ENCODE results near the gene CDH4. TPM values are rescaled to one million over a fixed set of nuclear protein-coding genes. Genes with fewer than 3 reads are reported as not detected.

CDH4 gene
- total and polyA plus RNA-seq, 11 donors = 0.04 to 0.54 (median 0.08) TPM; not detected in 1

- DNase-seq (no peak), ATAC-seq (no peak)
- TF ChIP-seq CTCF (IDR thresholded peaks at IDR 0.05) (no peak), POLR2A (IDR thresholded peaks at IDR 0.05) (no peak)
- Histone ChIP-seq H3K27me3 (peaks cover 0 to 5% (median 0%) of the 10 kb centered on the region in 9 donors), H3K4me3 (no peak overlapping the region), H3K27ac (no peak overlapping the region), H3K36me3 (no peaks in the 10 kb centered on the region), H3K4me1 (no peaks in the 10 kb centered on the region), H3K9me3 (no peaks in the 10 kb centered on the region)
- WGBS, 4 donors = 80 to 83% (median 82%) methylated on average over 14 of the region's 14 CpGs
- intact Hi-C loops (cut with DNase I) = no loop called here
These were observed 318.7 kb downstream of the CDH4 start for GRCh38 chr20:61570646-61571195.

- WGBS, 4 donors = 87 to 94% (median 92%) methylated on average over 8 to 9 of the region's 9 CpGs
- no peak for ATAC-seq
These were observed 319.2 kb downstream of the CDH4 start for GRCh38 chr20:61571221-61571620.

DNA sequence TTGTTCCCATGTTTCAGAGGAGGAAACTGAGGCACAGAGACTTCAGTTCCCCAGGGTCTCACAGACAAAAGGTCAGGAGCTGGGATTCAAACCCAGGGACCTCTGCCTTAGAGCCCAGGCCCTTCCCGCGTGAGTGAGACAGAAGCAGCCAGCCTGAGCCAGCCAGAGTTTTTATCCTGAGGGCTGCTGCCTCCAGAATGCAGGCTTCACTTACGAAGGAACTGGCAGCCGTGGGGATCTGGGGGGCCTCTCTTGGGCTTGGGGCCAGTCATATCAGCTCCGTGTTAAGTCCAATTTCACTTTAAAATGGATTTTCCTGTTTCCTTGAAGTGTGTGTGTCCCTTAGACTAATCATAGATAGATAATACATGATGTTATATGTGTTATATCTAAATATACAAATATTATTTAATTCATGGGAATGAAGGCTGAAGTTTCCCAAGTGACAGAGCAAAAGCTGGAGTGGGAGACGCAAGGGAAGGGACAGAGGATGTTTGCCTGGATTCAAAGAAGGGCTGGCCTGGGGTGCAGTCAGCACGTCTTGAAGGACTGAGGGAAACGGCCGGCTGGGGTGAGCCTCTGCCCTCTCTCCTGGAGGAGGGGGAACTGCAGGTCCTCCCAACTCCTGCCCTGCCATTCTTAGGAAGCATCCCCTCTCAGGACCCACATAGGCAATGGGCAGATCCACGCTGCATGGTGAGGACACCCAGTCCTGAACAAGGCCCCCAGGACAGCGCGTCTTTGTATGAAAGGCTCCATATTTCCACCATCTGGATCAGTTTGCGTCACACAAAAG is 320.1 kb downstream of the CDH4 start:
- DNase-seq (no peak), ATAC-seq (no peak)
- WGBS, 4 donors = 69 to 78% (median 73%) methylated on average over 12 to 13 of the region's 13 CpGs
- no peak for TF ChIP-seq CTCF (IDR thresholded peaks at IDR 0.05)
- TF ChIP-seq POLR2A (IDR thresholded peaks at IDR 0.05) = no peak
- H3K4me1 ChIP-seq = no peaks in the 10 kb centered on the region
- H3K27me3 ChIP-seq = peaks cover 0 to 2% (median 0%) of the 10 kb centered on the region in 9 donors
- no peaks in the 10 kb centered on the region for H3K9me3 ChIP-seq
- H3K27ac ChIP-seq = no peak overlapping the region
- H3K4me3 ChIP-seq = no peak overlapping the region
- no peaks in the 10 kb centered on the region for H3K36me3 ChIP-seq
- intact Hi-C loops (cut with DNase I) = no loop called here

More at GRCh38 chr20:61571221-61571620, 319.2 kb downstream of the CDH4 start:
- H3K27me3 ChIP-seq = peaks cover 0 to 5% (median 0%) of the 10 kb centered on the region in 9 donors
- DNase-seq = no peak
- no peak overlapping the region for H3K27ac ChIP-seq
- H3K4me3 ChIP-seq = no peak overlapping the region
- intact Hi-C loops (cut with DNase I) = no loop called here
- no peaks in the 10 kb centered on the region for H3K36me3 ChIP-seq
- TF ChIP-seq POLR2A (IDR thresholded peaks at IDR 0.05) = no peak
- TF ChIP-seq CTCF (IDR thresholded peaks at IDR 0.05) = no peak
- no peaks in the 10 kb centered on the region for H3K9me3 ChIP-seq
- H3K4me1 ChIP-seq = no peaks in the 10 kb centered on the region

- no peak for TF ChIP-seq CTCF (IDR thresholded peaks at IDR 0.05)
- TF ChIP-seq POLR2A (IDR thresholded peaks at IDR 0.05) = no peak
These were observed 320.7 kb downstream of the CDH4 start for GRCh38 chr20:61572789-61573188.

More at GRCh38 chr20:61572789-61573188, 320.7 kb downstream of the CDH4 start:
- DNase-seq (no peak), ATAC-seq (no peak)
- intact Hi-C loops (cut with DNase I) = no loop called here
- no peak overlapping the region for H3K4me3 ChIP-seq
- 83 to 94% (median 84%) methylated on average over 7 of the region's 7 CpGs for WGBS, 4 donors
- no peaks in the 10 kb centered on the region for H3K36me3 ChIP-seq
- H3K27ac ChIP-seq = no peak overlapping the region
- H3K9me3 ChIP-seq = no peaks in the 10 kb centered on the region
- peaks cover 0 to 3% (median 0%) of the 10 kb centered on the region in 9 donors for H3K27me3 ChIP-seq
- no peaks in the 10 kb centered on the region for H3K4me1 ChIP-seq
